Measurements from ENCODE around the gene GNG13.
"Not testable (repeated sequence)": the region's sequence is repeated elsewhere in the genome, so short reads cannot be mapped to it uniquely, and the experiment has no call there.

The GNG13 gene

GRCh38 chr16:799948-800833 lies at the start of gene GNG13:
TSS of gene GNG13 (minus strand) at chr16:800734. CDS start at chr16:799077, 1,657 bp downstream.
- DNase-seq (ENCODE audit: low read depth) = no peak

GRCh38 chr16:848510-849253 lies 48.1 kb upstream of the GNG13 start:
- DNase-seq (ENCODE audit: low read depth) = no peak

- no peak for DNase-seq (ENCODE audit: low read depth)
Observed at GRCh38 chr16:847681-848445, 47.3 kb upstream of the GNG13 start.

- no peak for DNase-seq (ENCODE audit: low read depth)
Observed at GRCh38 chr16:847151-847550, 46.6 kb upstream of the GNG13 start.

GRCh38 chr16:845351-845745 lies 44.8 kb upstream of the GNG13 start:
- DNase-seq (ENCODE audit: low read depth) = no peak

GRCh38 chr16:844638-845350 lies 44.3 kb upstream of the GNG13 start:
- no peak for DNase-seq (ENCODE audit: low read depth)

GRCh38 chr16:843771-844170 lies 43.2 kb upstream of the GNG13 start:
- no peak for DNase-seq (ENCODE audit: low read depth)

- DNase-seq (ENCODE audit: low read depth) = no peak
Observed at GRCh38 chr16:842711-843560, 42.4 kb upstream of the GNG13 start.

- DNase-seq (ENCODE audit: low read depth) = no peak
Observed at GRCh38 chr16:842061-842476, 41.5 kb upstream of the GNG13 start.

- DNase-seq (ENCODE audit: low read depth) = no peak
Observed at GRCh38 chr16:841455-842060, 41.0 kb upstream of the GNG13 start.

GRCh38 chr16:840561-841454 lies 40.3 kb upstream of the GNG13 start:
- no peak for DNase-seq (ENCODE audit: low read depth)

GRCh38 chr16:839643-840408 lies 39.3 kb upstream of the GNG13 start:
- DNase-seq (ENCODE audit: low read depth) = no peak

GRCh38 chr16:838741-839140 lies 38.2 kb upstream of the GNG13 start:
- no peak for DNase-seq (ENCODE audit: low read depth)

- DNase-seq (ENCODE audit: low read depth) = not testable (repeated sequence)
Observed at GRCh38 chr16:836822-837221, 36.3 kb upstream of the GNG13 start.

- no peak for DNase-seq (ENCODE audit: low read depth)
Observed at GRCh38 chr16:836221-836620, 35.7 kb upstream of the GNG13 start.

- DNase-seq (ENCODE audit: low read depth) = no peak
Observed at GRCh38 chr16:835373-835772, 34.8 kb upstream of the GNG13 start.

- DNase-seq (ENCODE audit: low read depth) = no peak
Observed at GRCh38 chr16:833411-833810, 32.9 kb upstream of the GNG13 start.

- no peak for DNase-seq (ENCODE audit: low read depth)
Observed at GRCh38 chr16:832652-833336, 32.3 kb upstream of the GNG13 start.
